Measurements from ENCODE around the gene ZBTB40.

DNA sequence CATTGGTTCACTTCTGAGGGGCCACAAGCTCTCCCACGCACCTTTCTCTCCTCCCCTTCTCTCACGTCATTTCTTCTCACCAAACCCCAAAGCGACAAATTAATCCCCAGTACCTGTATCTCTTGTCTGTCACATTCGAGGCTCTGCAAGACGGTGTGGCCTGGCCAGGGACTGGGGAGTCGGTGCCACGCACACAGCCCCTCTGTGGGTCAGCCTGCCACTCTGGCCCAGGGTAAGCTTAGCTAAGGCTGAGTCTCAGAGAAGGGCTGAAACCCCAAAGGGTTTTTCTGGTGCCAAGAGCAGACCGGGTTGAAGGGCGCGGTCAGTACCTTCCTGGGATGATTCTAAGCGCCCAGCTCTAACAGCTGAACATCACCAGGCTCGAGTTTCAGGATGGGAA, 34.2 kb upstream of the ZBTB40 start:
- TF ChIP-seq POLR2A (IDR thresholded peaks at IDR 0.05; ENCODE audit: low read length) (no peak), GATA1 (IDR thresholded peaks at IDR 0.05; ENCODE audit: low read depth, low read length) (no peak)

Data from erythroblast (primary cell).